GM18520 (cell line): ENCODE measurements around the gene KCNMA1.

Source experiments
- ATAC-seq: cut with Tn5 transposase; IDR thresholded peaks from one replicate; pipeline ENCODE4 v1.9.1; 2021; ENCODE audit not compliant: unreplicated experiment

KCNMA1 gene

GRCh38 chr10:77381750-77382149, 255.9 kb downstream of the KCNMA1 start:
- ATAC-seq, result no peak

GRCh38 chr10:77380723-77381122, 256.9 kb downstream of the KCNMA1 start:
- no peak for ATAC-seq

- no peak for ATAC-seq
These were observed 257.4 kb downstream of the KCNMA1 start for GRCh38 chr10:77380191-77380590.

- no peak for ATAC-seq
These were observed 258.9 kb downstream of the KCNMA1 start for GRCh38 chr10:77378366-77379349.

- no peak for ATAC-seq
These were observed 259.8 kb downstream of the KCNMA1 start for GRCh38 chr10:77377678-77378352.

- ATAC-seq, result no peak
These were observed 260.6 kb downstream of the KCNMA1 start for GRCh38 chr10:77377034-77377433.

- no peak for ATAC-seq
These were observed 263.4 kb downstream of the KCNMA1 start for GRCh38 chr10:77374189-77374656.

- no peak for ATAC-seq
These were observed 265.5 kb downstream of the KCNMA1 start for GRCh38 chr10:77371848-77372799.

- ATAC-seq, result no peak
These were observed 266.2 kb downstream of the KCNMA1 start for GRCh38 chr10:77371421-77371820.

GRCh38 chr10:77368006-77368405, 269.6 kb downstream of the KCNMA1 start:
- no peak for ATAC-seq

- no peak for ATAC-seq
These were observed 274.4 kb downstream of the KCNMA1 start for GRCh38 chr10:77363210-77363609.

GRCh38 chr10:77361831-77362230, 275.8 kb downstream of the KCNMA1 start:
- ATAC-seq, result no peak

- ATAC-seq, result no peak
These were observed 276.2 kb downstream of the KCNMA1 start for GRCh38 chr10:77361426-77361825.

GRCh38 chr10:77360835-77361234, 276.8 kb downstream of the KCNMA1 start:
- ATAC-seq, result no peak

GRCh38 chr10:77359950-77360520, 277.6 kb downstream of the KCNMA1 start:
- ATAC-seq, result no peak

- ATAC-seq, result no peak
These were observed 278.3 kb downstream of the KCNMA1 start for GRCh38 chr10:77359287-77359691.

GRCh38 chr10:77358656-77359055, 279.0 kb downstream of the KCNMA1 start:
- no peak for ATAC-seq

GRCh38 chr10:77357611-77358310, 279.8 kb downstream of the KCNMA1 start:
- no peak for ATAC-seq

GRCh38 chr10:77357185-77357584, 280.4 kb downstream of the KCNMA1 start:
- no peak for ATAC-seq

GRCh38 chr10:77355844-77356243, 281.8 kb downstream of the KCNMA1 start:
- no peak for ATAC-seq
